ENCODE data around the gene RENBP.

The RENBP gene

GRCh38 chrX:153970357-153971123 is 26.1 kb upstream of the RENBP start:
- no peak for DNase-seq

- DNase-seq = no peak
Measured at GRCh38 chrX:153969904-153970356, 25.5 kb upstream of the RENBP start.

- DNase-seq = no peak
Measured at GRCh38 chrX:153969125-153969903, 24.9 kb upstream of the RENBP start.

GRCh38 chrX:153968754-153969124 is 24.3 kb upstream of the RENBP start:
- no peak for DNase-seq

- no peak for DNase-seq
Measured at GRCh38 chrX:153968255-153968654, 23.8 kb upstream of the RENBP start.

GRCh38 chrX:153967536-153968224 is 23.2 kb upstream of the RENBP start:
- no peak for DNase-seq

GRCh38 chrX:153966841-153967535 is 22.5 kb upstream of the RENBP start:
- no peak for DNase-seq

- DNase-seq = no peak
Measured at GRCh38 chrX:153966283-153966688, 21.8 kb upstream of the RENBP start.

GRCh38 chrX:153965406-153965805 is 21.0 kb upstream of the RENBP start:
- DNase-seq = no peak

GRCh38 chrX:153964105-153964504 is 19.7 kb upstream of the RENBP start:
- no peak for DNase-seq

GRCh38 chrX:153963546-153963945 is 19.1 kb upstream of the RENBP start:
- DNase-seq = no peak

- no peak for DNase-seq
Measured at GRCh38 chrX:153961292-153961691, 16.8 kb upstream of the RENBP start.

- no peak for DNase-seq
Measured at GRCh38 chrX:153960786-153961185, 16.3 kb upstream of the RENBP start.

- DNase-seq = no peak
Measured at GRCh38 chrX:153960077-153960476, 15.6 kb upstream of the RENBP start.

- no peak for DNase-seq
Measured at GRCh38 chrX:153959649-153960048, 15.2 kb upstream of the RENBP start.

- no peak for DNase-seq
Measured at GRCh38 chrX:153958605-153959004, 14.2 kb upstream of the RENBP start.

GRCh38 chrX:153957224-153957623 is 12.8 kb upstream of the RENBP start:
- no peak for DNase-seq

GRCh38 chrX:153956044-153956907 is 11.8 kb upstream of the RENBP start:
- DNase-seq = no peak

GRCh38 chrX:153955228-153955732 is 10.8 kb upstream of the RENBP start:
- DNase-seq = no peak

- DNase-seq = no peak
Measured at GRCh38 chrX:153954558-153955227, 10.2 kb upstream of the RENBP start.

GRCh38 chrX:153953892-153954557 is 9.6 kb upstream of the RENBP start:
- DNase-seq = no peak
